Dermis lymphatic vessel endothelial cell (primary cell): ENCODE data around the gene GSS. TPM values are rescaled to one million over a fixed set of nuclear protein-coding genes. Genes with fewer than 3 reads are reported as not detected.

Experiments
- total RNA-seq: library from RNA; depleted of rRNA; stranded (reverse); fragments of >200 nt; gene quantifications from 2 replicates; pipeline ENCODE4 v1.2.1, GENCODE V29; 2014

Gene GSS
- 56.3 and 59.9 TPM in 2 replicates for total RNA-seq

DNA sequence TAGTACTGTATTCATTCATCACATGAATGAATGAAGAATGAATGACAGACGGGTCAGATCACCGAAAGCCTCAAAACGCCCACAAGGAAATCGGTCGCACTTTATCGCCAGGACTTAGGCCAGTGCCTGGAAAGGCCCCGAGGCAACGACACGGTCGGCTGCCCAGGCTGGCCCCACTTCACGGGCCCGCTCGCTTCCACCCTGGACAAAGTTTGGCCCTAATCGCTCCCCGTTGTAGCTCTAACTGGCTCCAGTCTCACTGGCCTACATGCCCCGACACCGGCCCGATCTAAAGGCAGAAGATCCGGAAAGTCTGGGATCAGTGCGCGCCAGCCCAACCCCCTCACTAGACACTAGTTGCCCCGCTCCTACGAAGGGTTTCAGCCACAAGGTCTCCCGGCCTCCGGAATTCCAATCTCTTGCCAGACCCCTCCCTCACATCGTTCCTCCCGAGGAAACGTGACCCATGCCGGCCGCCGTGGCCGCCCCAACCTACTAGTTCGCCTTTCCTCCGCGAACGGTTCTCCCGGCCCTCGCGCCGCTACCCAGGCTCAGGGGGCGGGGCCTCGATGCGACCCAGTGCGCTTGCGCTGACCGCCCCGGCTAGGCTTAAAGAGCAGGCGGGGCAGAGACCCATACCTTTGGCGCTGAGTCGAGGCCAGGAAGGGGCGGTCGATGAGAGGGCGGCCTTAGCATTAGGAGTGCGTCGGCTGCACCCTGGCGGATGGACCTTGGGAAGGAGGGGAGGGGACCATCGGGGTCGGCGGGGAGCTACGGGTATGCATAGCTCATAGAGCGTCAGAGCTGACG lies at the start of gene GSS, which contains the start of gene MYH7B:
TSS of gene GSS (minus strand) at position 576 of the 810 bp plus-strand sequence. CDS start 3,954 bp downstream, outside the sequence.
TSS of gene MYH7B (plus strand) at position 638 of the 810 bp plus-strand sequence. CDS start 22,138 bp downstream, outside the sequence.

Other genes with a start within 250 kb of the GSS start
- gene NCOA6, start 130.2 kb downstream of the GSS start, total RNA-seq = 5.6 and 5.9 TPM in 2 replicates
- gene GGT7, start 83.0 kb downstream of the GSS start, total RNA-seq = 1.8 and 2.7 TPM in 2 replicates
- 44.9 and 48.8 TPM in 2 replicates for gene ACSS2, start 79.2 kb downstream of the GSS start, total RNA-seq
- under 0.01 and 0.11 TPM in 2 replicates for gene MYH7B, start 62 bp upstream of the GSS start, total RNA-seq
- gene TRPC4AP, start 137.0 kb upstream of the GSS start, total RNA-seq = 70.8 and 80.5 TPM in 2 replicates
- 73.5 and 91.8 TPM in 2 replicates for gene EDEM2, start 191.5 kb upstream of the GSS start, total RNA-seq
- gene PROCR, start 216.3 kb upstream of the GSS start, total RNA-seq = 105 and 108 TPM in 2 replicates